ENCODE results near the gene MEDAG.

MEDAG gene

GRCh38 chr13:30966101-30966500 lies 60.0 kb downstream of the MEDAG start:
- no peak for DNase-seq

GRCh38 chr13:30968846-30969245 lies 62.8 kb downstream of the MEDAG start:
- DNase-seq: no peak

GRCh38 chr13:30971575-30971974 lies 65.5 kb downstream of the MEDAG start:
- no peak for DNase-seq

- no peak for DNase-seq
Measured at GRCh38 chr13:30972888-30973377, 66.9 kb downstream of the MEDAG start.

- DNase-seq: no peak
Measured at GRCh38 chr13:30974350-30974749, 68.3 kb downstream of the MEDAG start.

Measured in stimulated activated CD4-positive, alpha-beta T cell treated with anti-CD3 and anti-CD28 coated beads, Interleukin-2, amount 100 ng/mL, for 24 hours (primary cell).